HepG2 (cell line): ENCODE results near the gene TNMD. TPM values are rescaled to one million over a fixed set of nuclear protein-coding genes. Genes with fewer than 3 reads are reported as not detected.

Experiments
- ATAC-seq: fragments of 200-7000 bp; cut with Tn5 transposase; 3 replicates; pipeline ENCODE4 v1.9.1; 2020; ENCODE audit warnings: mild to moderate bottlenecking, moderate library complexity
- BruUV-seq: library from RNA; stranded (reverse); fragments of 400-500 nt; replicated peaks from 2 replicates; lab custom pipeline; 2021; lab: Mats Ljungman, UMichigan
- CTCF ChIA-PET: fragments of 300-600 bp; formaldehyde crosslinking; extraction: SDS; loops from one replicate; lab custom pipeline; 2021; ENCODE audit warnings: low total read pairs, inconsistent platforms, low intra/inter-chr PET ratio; lab: Yijun Ruan, JAX
- POLR2A ChIA-PET: fragments of 350-600 bp; sonication (Branson Sonifier 250); formaldehyde crosslinking; loops from one replicate; lab custom pipeline; 2020; ENCODE audit warnings: antibody characterized with exemption, inconsistent platforms; lab: Yijun Ruan, JAX
- DNase-seq: peaks from one replicate; pipeline ENCODE4 v3.0.0-alpha.2; 2015; ENCODE audit warnings: low spot score
- FAIRE-seq: peaks from 3 replicates; lab custom pipeline; 2011; peaks lifted over from hg19 to GRCh38; lab: Jason Lieb, UNC
- H2AFZ ChIP-seq: one replicate; pipeline ENCODE4 v1.6.1; 2011; ENCODE audit warnings: low read length, inconsistent platforms
- H3K27ac ChIP-seq: fragments of 300-600 bp; 3 replicates; pipeline ENCODE4 v1.8.0; 2011; ENCODE audit warnings: mixed run types, mild to moderate bottlenecking, mixed read lengths, low read length, inconsistent platforms; ENCODE audit not compliant: insufficient read depth; ENCODE audit errors: extremely low read length
- H3K27me3 ChIP-seq, 2 experiments: fragments of 200-600 bp in 1 of 2; 2 replicates in 1 of 2; 3 replicates in 1 of 2; pipeline versions ENCODE4 v1.6.0 to v1.8.0; 2011; ENCODE audit warnings: low read length in 2 of 2, mild to moderate bottlenecking in 2 of 2, moderate library complexity in 2 of 2, inconsistent platforms in 1 of 2; ENCODE audit not compliant: insufficient read depth in 2 of 2, control insufficient read depth in 1 of 2
- H3K36me3 ChIP-seq, 2 experiments: fragments of 200-600 bp in 1 of 2; replicated peaks in 1 of 2; 2 replicates in 1 of 2; 3 replicates in 1 of 2; pipeline versions ENCODE4 v1.5.1 to v1.8.0; 2011; ENCODE audit warnings: low read length in 2 of 2, inconsistent platforms in 1 of 2; ENCODE audit not compliant: insufficient read depth in 2 of 2, control insufficient read depth in 1 of 2
- H3K4me1 ChIP-seq: 2 replicates; pipeline ENCODE4 v1.5.1; 2012; ENCODE audit warnings: low read length, inconsistent platforms; ENCODE audit not compliant: insufficient read depth
- H3K4me2 ChIP-seq: 2 replicates; pipeline ENCODE4 v1.6.0; 2011; ENCODE audit warnings: low read depth, low read length, inconsistent platforms
- H3K4me3 ChIP-seq, 3 experiments: fragments of 200-600 bp in 1 of 3; sonication (generic), shearing (Covaris generic) in 1 of 3; replicated peaks in 1 of 3; 2 replicates each; pipeline ENCODE4 v1.5.1; 2011 to 2016; ENCODE audit warnings: low read length in 3 of 3, inconsistent platforms in 2 of 3, low read depth in 2 of 3, mild to moderate bottlenecking in 2 of 3, control low read depth in 1 of 3, mixed read lengths in 1 of 3; ENCODE audit not compliant: insufficient read depth in 1 of 3
- H3K79me2 ChIP-seq: one replicate; pipeline ENCODE4 v1.6.1; 2011; ENCODE audit warnings: low read length, inconsistent platforms; ENCODE audit not compliant: insufficient read depth
- H3K9ac ChIP-seq: 2 replicates; pipeline ENCODE4 v1.6.0; 2011; ENCODE audit warnings: mild to moderate bottlenecking, low read depth, low read length, inconsistent platforms; ENCODE audit not compliant: insufficient read depth
- H3K9me3 ChIP-seq: 2 replicates; pipeline ENCODE4 v1.5.1; 2012; ENCODE audit warnings: mild to moderate bottlenecking, low read length
- H4K20me1 ChIP-seq: 2 replicates; pipeline ENCODE4 v1.6.0; 2011; ENCODE audit warnings: inconsistent platforms, mild to moderate bottlenecking, low read length, moderate library complexity; ENCODE audit not compliant: insufficient read depth
- MIER3 ChIP-seq: IDR thresholded peaks from 2 replicates; pipeline ENCODE4 v1.6.1; 2016; ENCODE audit warnings: missing compliant biosample characterization, borderline replicate concordance
- NR2F6 ChIP-seq, 2 experiments: IDR thresholded peaks; 2 replicates each; pipeline ENCODE4 v1.6.1; 2016; ENCODE audit warnings: antibody characterized with exemption in 1 of 2, mild to moderate bottlenecking in 1 of 2
- SP4 ChIP-seq: sonication (generic); formaldehyde crosslinking; IDR thresholded peaks from 2 replicates; pipeline ENCODE4 v1.8.1; 2023; ENCODE audit warnings: mild to moderate bottlenecking, missing genetic modification reagents
- ZFP36L1 ChIP-seq: sonication (generic); formaldehyde crosslinking; IDR thresholded peaks from 2 replicates; pipeline ENCODE4 v1.8.0; 2022; ENCODE audit warnings: mild to moderate bottlenecking, missing genetic modification reagents, moderate library complexity
- ZFP41 ChIP-seq: sonication (generic); formaldehyde crosslinking; IDR thresholded peaks from 2 replicates; pipeline ENCODE4 v1.4.0; 2020; ENCODE audit warnings: mild to moderate bottlenecking, missing genetic modification reagents, borderline replicate concordance
- ZKSCAN8 ChIP-seq: IDR thresholded peaks from 2 replicates; pipeline ENCODE4 v1.6.1; 2016; ENCODE audit warnings: borderline replicate concordance, missing genetic modification reagents, missing compliant biosample characterization
- ZNF720 ChIP-seq: sonication (generic); formaldehyde crosslinking; IDR thresholded peaks from 2 replicates; pipeline ENCODE4 v1.4.0; 2020; ENCODE audit warnings: missing genetic modification reagents
- WGBS: methylation state at CpG from one replicate; pipeline ENCODE4 v1.1.6; 2017; ENCODE audit warnings: low lambda C conversion rate; 5-methylcytosine and 5-hydroxymethylcytosine counted together
- in situ Hi-C: cut with HindIII; loops from 2 replicates; pipeline ENCODE4 v1.10.0; 2017; ENCODE audit warnings: low pct_unique_long_range_greater_than_20kb; ENCODE audit not compliant: extremely low pct_ligation_motif_present
- intact Hi-C: fragments of 100-400 bp; cut with micrococcal nuclease; formaldehyde crosslinking; loops from one replicate; pipeline ENCODE4 v1.10.0; 2022; ENCODE audit not compliant: unreplicated experiment
- polyA plus RNA-seq, 8 experiments: library from polyadenylated mRNA; depleted of rRNA in 3 of 8; stranded (reverse) in 7 of 8; unstranded in 1 of 8; fragments of >200 nt; fragmentation: Illumina TruSeq in 4 of 8; extraction: Trizol in 4 of 8; gene quantifications; 2 replicates each; pipeline versions ENCODE4 v1.2.1 to v1.2.3, GENCODE V29; 2011 to 2016; ENCODE audit warnings: low read depth in 4 of 8, missing spikeins in 1 of 8, mixed read lengths in 1 of 8; ENCODE audit not compliant: insufficient read depth in 1 of 8
- total RNA-seq, 5 experiments: library from RNA; depleted of rRNA; stranded (reverse); fragments of >200 nt; fragmentation: Illumina TruSeq; extraction: Trizol; gene quantifications; 2 replicates each; pipeline ENCODE4 v1.2.3, GENCODE V29; 2016; ENCODE audit warnings: low read depth in 1 of 5
- TF ChIP-seq, protein P1 (sequence below): sonication (generic); formaldehyde crosslinking; IDR thresholded peaks from 2 replicates; pipeline ENCODE4 v1.4.0; 2020; ENCODE audit warnings: missing genetic modification reagents, borderline replicate concordance
- TF ChIP-seq, protein P2 (sequence below): sonication (generic); formaldehyde crosslinking; IDR thresholded peaks from 2 replicates; pipeline ENCODE4 v1.4.0; 2020; ENCODE audit warnings: missing genetic modification reagents, mild to moderate bottlenecking, borderline replicate concordance
- TF ChIP-seq, protein P3 (sequence below): sonication (generic); formaldehyde crosslinking; IDR thresholded peaks from 2 replicates; pipeline ENCODE4 v1.4.0; 2020; ENCODE audit warnings: mild to moderate bottlenecking, missing genetic modification reagents

TNMD gene
- total and polyA plus RNA-seq, 2 of the 13 experiments (the other 11 are each of a cell fraction or from before 2014, with no cell fraction given), result not detected

DNA sequence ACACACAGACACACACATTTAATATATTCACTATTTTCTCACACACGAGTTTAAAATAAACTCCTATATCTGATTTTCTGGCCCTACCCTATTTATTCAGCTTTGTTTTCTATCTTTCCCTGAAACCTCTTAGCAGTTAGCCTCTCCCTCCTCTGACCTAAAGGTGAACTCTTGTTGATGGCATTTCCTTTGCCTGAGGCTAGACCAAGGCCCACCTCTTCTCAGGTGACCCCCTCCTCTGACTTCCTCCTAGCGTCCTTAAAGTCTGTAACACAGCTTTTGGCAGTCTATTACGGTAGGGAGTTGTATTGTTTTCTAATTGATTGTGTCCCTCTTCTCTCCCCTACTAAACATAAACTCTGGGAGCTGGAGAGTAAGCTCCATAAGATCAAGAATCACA, 57.6 kb downstream of the TNMD start (continued):
- TF ChIP-seq, protein P1, sequence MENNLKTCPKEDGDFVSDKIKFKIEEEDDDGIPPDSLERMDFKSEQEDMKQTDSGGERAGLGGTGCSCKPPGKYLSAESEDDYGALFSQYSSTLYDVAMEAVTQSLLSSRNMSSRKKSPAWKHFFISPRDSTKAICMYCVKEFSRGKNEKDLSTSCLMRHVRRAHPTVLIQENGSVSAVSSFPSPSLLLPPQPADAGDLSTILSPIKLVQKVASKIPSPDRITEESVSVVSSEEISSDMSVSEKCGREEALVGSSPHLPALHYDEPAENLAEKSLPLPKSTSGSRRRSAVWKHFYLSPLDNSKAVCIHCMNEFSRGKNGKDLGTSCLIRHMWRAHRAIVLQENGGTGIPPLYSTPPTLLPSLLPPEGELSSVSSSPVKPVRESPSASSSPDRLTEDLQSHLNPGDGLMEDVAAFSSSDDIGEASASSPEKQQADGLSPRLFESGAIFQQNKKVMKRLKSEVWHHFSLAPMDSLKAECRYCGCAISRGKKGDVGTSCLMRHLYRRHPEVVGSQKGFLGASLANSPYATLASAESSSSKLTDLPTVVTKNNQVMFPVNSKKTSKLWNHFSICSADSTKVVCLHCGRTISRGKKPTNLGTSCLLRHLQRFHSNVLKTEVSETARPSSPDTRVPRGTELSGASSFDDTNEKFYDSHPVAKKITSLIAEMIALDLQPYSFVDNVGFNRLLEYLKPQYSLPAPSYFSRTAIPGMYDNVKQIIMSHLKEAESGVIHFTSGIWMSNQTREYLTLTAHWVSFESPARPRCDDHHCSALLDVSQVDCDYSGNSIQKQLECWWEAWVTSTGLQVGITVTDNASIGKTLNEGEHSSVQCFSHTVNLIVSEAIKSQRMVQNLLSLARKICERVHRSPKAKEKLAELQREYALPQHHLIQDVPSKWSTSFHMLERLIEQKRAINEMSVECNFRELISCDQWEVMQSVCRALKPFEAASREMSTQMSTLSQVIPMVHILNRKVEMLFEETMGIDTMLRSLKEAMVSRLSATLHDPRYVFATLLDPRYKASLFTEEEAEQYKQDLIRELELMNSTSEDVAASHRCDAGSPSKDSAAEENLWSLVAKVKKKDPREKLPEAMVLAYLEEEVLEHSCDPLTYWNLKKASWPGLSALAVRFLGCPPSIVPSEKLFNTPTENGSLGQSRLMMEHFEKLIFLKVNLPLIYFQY (CRISPR knock-in tag), result no peak
- TF ChIP-seq SP4 (no peak), ZFP41 (CRISPR knock-in tag) (no peak), ZNF720 (CRISPR knock-in tag) (no peak)

DNA sequence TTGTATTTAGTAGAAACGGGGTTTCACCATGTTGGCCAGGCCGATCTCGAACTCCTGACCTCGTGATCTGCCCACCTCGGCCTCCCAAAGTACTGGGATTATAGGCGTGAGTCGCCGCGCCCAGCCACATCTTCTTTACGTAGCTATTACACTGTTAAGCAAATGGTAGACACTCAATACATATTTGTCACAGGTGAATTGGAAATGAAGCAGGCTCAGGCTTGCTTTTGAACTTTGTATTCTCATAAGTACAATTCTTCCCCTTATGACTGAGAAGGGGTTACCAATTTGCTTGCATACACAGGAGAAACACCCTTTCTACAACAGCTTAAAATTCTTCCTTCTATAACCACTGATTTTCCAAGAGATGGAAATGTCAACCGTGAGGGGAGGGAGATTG, 58.5 kb downstream of the TNMD start:
- Histone ChIP-seq H3K36me3 (no peaks in the 10 kb centered on the region), H3K4me1 (peaks cover 50% of the 10 kb centered on the region), H3K4me2 (no peak overlapping the region), H3K27me3 (no peaks in the 10 kb centered on the region), H3K9ac (no peak overlapping the region), H2AFZ (no peak overlapping the region), H3K27ac (no peak overlapping the region), H3K79me2 (no peaks in the 10 kb centered on the region), H4K20me1 (no peaks in the 10 kb centered on the region), H3K9me3 (no peaks in the 10 kb centered on the region), H3K4me3 (no peak overlapping the region)
- ChIA-PET CTCF (no interaction called here), POLR2A (no interaction called here)
- BruUV-seq, result no TSS peak
- WGBS, result 97% methylated on average over 11 of the region's 11 CpGs
- DNase-seq, result no peak
- intact Hi-C loops (no loop called here), in situ Hi-C loops (no loop called here)
- ATAC-seq, result no peak
- no peak for FAIRE-seq
- TF ChIP-seq MIER3 (CRISPR knock-in tag) (no peak), ZFP36L1 (CRISPR knock-in tag) (no peak), ZKSCAN8 (CRISPR knock-in tag) (no peak), NR2F6 (IDR thresholded peaks at IDR 0.05) (no peak), NR2F6 (CRISPR knock-in tag; IDR thresholded peaks at IDR 0.05) (no peak)
- TF ChIP-seq, protein P2, sequence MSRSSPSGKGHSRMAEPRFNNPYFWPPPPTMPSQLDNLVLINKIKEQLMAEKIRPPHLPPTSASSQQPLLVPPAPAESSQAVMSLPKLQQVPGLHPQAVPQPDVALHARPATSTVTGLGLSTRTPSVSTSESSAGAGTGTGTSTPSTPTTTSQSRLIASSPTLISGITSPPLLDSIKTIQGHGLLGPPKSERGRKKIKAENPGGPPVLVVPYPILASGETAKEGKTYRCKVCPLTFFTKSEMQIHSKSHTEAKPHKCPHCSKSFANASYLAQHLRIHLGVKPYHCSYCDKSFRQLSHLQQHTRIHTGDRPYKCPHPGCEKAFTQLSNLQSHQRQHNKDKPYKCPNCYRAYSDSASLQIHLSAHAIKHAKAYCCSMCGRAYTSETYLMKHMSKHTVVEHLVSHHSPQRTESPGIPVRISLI (CRISPR knock-in tag), result no peak
- TF ChIP-seq, protein P3, sequence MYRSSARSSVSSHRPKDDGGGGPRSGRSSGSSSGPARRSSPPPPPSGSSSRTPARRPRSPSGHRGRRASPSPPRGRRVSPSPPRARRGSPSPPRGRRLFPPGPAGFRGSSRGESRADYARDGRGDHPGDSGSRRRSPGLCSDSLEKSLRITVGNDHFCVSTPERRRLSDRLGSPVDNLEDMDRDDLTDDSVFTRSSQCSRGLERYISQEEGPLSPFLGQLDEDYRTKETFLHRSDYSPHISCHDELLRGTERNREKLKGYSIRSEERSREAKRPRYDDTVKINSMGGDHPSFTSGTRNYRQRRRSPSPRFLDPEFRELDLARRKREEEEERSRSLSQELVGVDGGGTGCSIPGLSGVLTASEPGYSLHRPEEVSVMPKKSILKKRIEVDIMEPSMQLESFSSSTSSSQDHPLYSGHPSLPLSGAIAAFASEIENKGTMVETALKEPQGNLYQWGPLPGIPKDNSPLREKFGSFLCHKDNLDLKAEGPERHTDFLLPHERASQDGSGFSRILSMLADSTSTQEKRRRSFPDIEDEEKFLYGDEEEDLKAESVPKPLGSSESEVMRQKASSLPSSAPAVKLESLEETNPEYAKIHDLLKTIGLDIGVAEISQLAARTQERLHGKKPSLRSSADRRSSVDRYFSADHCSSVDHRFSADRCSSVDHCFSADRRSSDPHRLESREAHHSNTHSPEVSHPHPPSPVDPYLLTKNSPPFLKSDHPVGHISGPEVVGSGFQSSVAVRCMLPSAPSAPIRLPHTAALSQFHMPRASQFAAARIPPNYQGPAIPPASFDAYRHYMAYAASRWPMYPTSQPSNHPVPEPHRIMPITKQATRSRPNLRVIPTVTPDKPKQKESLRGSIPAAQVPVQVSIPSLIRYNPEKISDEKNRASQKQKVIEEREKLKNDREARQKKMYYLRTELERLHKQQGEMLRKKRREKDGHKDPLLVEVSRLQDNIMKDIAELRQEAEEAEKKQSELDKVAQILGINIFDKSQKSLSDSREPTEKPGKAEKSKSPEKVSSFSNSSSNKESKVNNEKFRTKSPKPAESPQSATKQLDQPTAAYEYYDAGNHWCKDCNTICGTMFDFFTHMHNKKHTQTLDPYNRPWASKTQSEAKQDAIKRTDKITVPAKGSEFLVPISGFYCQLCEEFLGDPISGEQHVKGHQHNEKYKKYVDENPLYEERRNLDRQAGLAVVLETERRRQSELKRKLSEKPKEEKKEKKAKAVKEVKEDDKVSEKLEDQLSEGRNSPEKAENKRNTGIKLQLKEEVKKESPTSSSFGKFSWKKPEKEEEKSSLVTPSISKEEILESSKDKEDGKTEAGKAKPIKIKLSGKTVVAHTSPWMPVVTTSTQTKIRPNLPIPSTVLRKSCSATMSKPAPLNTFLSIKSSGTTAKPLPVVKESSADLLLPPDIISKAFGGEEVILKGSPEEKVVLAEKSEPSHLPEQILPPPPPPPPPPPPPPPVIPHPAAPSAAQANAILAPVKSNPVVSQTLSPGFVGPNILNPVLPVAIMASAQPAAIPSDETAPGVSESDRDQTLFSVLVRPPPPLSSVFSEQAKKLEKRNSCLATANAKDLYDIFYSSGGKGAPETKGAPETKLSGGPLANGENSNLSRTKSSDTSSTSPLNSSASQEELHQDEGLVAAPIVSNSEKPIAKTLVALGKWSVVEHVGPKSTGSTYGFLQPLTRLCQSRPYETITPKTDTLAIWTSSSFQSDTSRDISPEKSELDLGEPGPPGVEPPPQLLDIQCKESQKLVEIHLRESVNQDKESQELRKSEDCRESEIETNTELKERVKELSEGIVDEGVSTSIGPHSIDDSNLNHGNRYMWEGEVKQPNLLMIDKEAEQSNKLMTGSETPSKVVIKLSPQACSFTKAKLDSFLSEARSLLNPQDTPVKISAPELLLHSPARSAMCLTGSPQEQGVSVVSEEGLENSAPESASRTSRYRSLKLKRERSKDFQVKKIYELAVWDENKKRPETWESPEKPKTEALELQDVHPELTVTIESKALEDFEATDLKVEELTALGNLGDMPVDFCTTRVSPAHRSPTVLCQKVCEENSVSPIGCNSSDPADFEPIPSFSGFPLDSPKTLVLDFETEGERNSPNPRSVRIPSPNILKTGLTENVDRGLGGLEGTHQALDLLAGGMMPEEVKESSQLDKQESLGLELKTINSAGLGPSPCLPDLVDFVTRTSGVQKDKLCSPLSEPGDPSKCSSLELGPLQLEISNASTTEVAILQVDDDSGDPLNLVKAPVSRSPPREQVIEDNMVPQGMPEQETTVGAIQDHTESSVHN, result no peak
